OCI-LY1 (cell line): ENCODE results near the gene RAB11FIP4.

ENCODE experiments used
- H2AFZ ChIP-seq: fragments of 200-600 bp; sonication (generic), shearing (Covaris generic); 2 replicates; pipeline ENCODE4 v1.6.0; 2014; ENCODE audit warnings: antibody characterized with exemption, mild to moderate bottlenecking, low read length
- H3F3A ChIP-seq: fragments of 200-600 bp; sonication (generic), shearing (Covaris generic); 2 replicates; pipeline ENCODE4 v1.6.0; 2014; ENCODE audit warnings: mild to moderate bottlenecking, antibody characterized with exemption, low read length, moderate library complexity; ENCODE audit not compliant: insufficient read depth
- H3K27ac ChIP-seq: fragments of 200-600 bp; sonication (generic); 2 replicates; pipeline ENCODE4 v1.5.1; 2014; ENCODE audit warnings: low read length, mixed run types, mild to moderate bottlenecking, low read depth; ENCODE audit not compliant: poor library complexity, severe bottlenecking
- H3K27me3 ChIP-seq: fragments of 200-600 bp; sonication (generic); 2 replicates; pipeline ENCODE4 v1.6.0; 2014; ENCODE audit warnings: antibody characterized with exemption, mild to moderate bottlenecking, low read length, moderate library complexity; ENCODE audit not compliant: insufficient read depth
- H3K36me3 ChIP-seq: fragments of 200-600 bp; sonication (generic); 2 replicates; pipeline ENCODE4 v1.6.1; 2014; ENCODE audit warnings: mild to moderate bottlenecking, antibody characterized with exemption, low read length, moderate library complexity, mixed read lengths; ENCODE audit not compliant: insufficient read depth
- H3K4me1 ChIP-seq: fragments of 200-600 bp; sonication (generic); 2 replicates; pipeline ENCODE4 v1.5.1; 2014; ENCODE audit warnings: mild to moderate bottlenecking, low read length, moderate library complexity; ENCODE audit not compliant: insufficient read depth, severe bottlenecking
- H3K4me2 ChIP-seq: fragments of 200-600 bp; sonication (generic), shearing (Covaris generic); 2 replicates; pipeline ENCODE4 v1.6.1; 2014; ENCODE audit warnings: low read length
- H3K4me3 ChIP-seq: fragments of 200-600 bp; sonication (generic); 2 replicates; pipeline ENCODE4 v1.5.1; 2014; ENCODE audit warnings: low read length, low read depth, mild to moderate bottlenecking, mixed read lengths; ENCODE audit not compliant: poor library complexity, severe bottlenecking
- H3K79me2 ChIP-seq: fragments of 200-600 bp; shearing (Covaris generic); 2 replicates; pipeline ENCODE4 v1.6.1; 2016; ENCODE audit warnings: mixed run types, low read length, mixed read lengths; ENCODE audit not compliant: insufficient read depth
- H3K9ac ChIP-seq: fragments of 200-600 bp; sonication (generic), shearing (Covaris generic); 2 replicates; pipeline ENCODE4 v1.6.1; 2014; ENCODE audit warnings: mild to moderate bottlenecking, low read length, mixed read lengths
- H3K9me2 ChIP-seq: fragments of 200-600 bp; sonication (generic), shearing (Covaris generic); 2 replicates; pipeline ENCODE4 v1.6.1; 2014; ENCODE audit warnings: low read depth, mild to moderate bottlenecking, low read length, mixed read lengths
- H3K9me3 ChIP-seq: fragments of 200-600 bp; shearing (Covaris generic); 2 replicates; pipeline ENCODE4 v1.6.1; 2014; ENCODE audit warnings: low read length, mixed read lengths
- H4K20me1 ChIP-seq: fragments of 200-600 bp; sonication (generic), shearing (Covaris generic); 2 replicates; pipeline ENCODE4 v1.6.0; 2016; ENCODE audit warnings: mild to moderate bottlenecking, low read length; ENCODE audit not compliant: insufficient read depth
- CTCF ChIP-seq: fragments of 200-600 bp; sonication (generic), shearing (Covaris generic); IDR thresholded peaks from 2 replicates; pipeline ENCODE4 v1.5.1; 2017; ENCODE audit warnings: mild to moderate bottlenecking, antibody characterized with exemption, low read length, moderate library complexity, mixed read lengths
- EZH2 ChIP-seq: fragments of 200-600 bp; sonication (generic), shearing (Covaris generic); IDR thresholded peaks from 2 replicates; pipeline ENCODE4 v1.8.0; 2017; ENCODE audit warnings: borderline replicate concordance, mixed run types, mild to moderate bottlenecking, antibody characterized with exemption, low read length, moderate library complexity, mixed read lengths

RAB11FIP4 gene

GRCh38 chr17:31512796-31513195 is 121.3 kb downstream of the RAB11FIP4 start:
- Histone ChIP-seq H3K4me1 (peaks cover 29% of the 10 kb centered on the region), H3K79me2 (no peaks in the 10 kb centered on the region), H3K4me2 (no peak overlapping the region), H3K4me3 (no peak overlapping the region), H2AFZ (no peak overlapping the region), H3K9me2 (no peaks in the 10 kb centered on the region), H3F3A (no peaks in the 10 kb centered on the region), H3K27me3 (no peaks in the 10 kb centered on the region), H4K20me1 (no peaks in the 10 kb centered on the region), H3K9ac (no peak overlapping the region), H3K27ac (no peak overlapping the region), H3K36me3 (no peaks in the 10 kb centered on the region), H3K9me3 (no peaks in the 10 kb centered on the region)
- TF ChIP-seq CTCF (no peak), EZH2 (no peak)

GRCh38 chr17:31513731-31514427 is 122.4 kb downstream of the RAB11FIP4 start:
- Histone ChIP-seq H3K4me1 (peaks cover 18% of the 10 kb centered on the region), H3K9me3 (no peaks in the 10 kb centered on the region), H2AFZ (no peak overlapping the region)

GRCh38 chr17:31515267-31515666 is 123.8 kb downstream of the RAB11FIP4 start:
- Histone ChIP-seq H3K4me2 (no peak overlapping the region), H3K4me1 (peaks cover 4% of the 10 kb centered on the region), H3K9me2 (no peaks in the 10 kb centered on the region), H3K36me3 (no peaks in the 10 kb centered on the region), H3K9me3 (no peaks in the 10 kb centered on the region), H3K9ac (no peak overlapping the region), H3K27me3 (no peaks in the 10 kb centered on the region), H4K20me1 (no peaks in the 10 kb centered on the region), H2AFZ (no peak overlapping the region), H3K79me2 (no peaks in the 10 kb centered on the region), H3K27ac (no peak overlapping the region), H3F3A (no peaks in the 10 kb centered on the region), H3K4me3 (no peak overlapping the region)
- TF ChIP-seq EZH2 (no peak), CTCF (no peak)

More at GRCh38 chr17:31513731-31514427, 122.4 kb downstream of the RAB11FIP4 start:
- TF ChIP-seq CTCF (no peak), EZH2 (no peak)
- Histone ChIP-seq H3K4me2 (no peak overlapping the region), H3K9me2 (no peaks in the 10 kb centered on the region), H3K36me3 (no peaks in the 10 kb centered on the region), H3K79me2 (no peaks in the 10 kb centered on the region), H3F3A (no peaks in the 10 kb centered on the region), H4K20me1 (no peaks in the 10 kb centered on the region), H3K27me3 (no peaks in the 10 kb centered on the region), H3K27ac (no peak overlapping the region), H3K4me3 (no peak overlapping the region), H3K9ac (no peak overlapping the region)
